ENCODE data around the gene TRIM56. TPM values are rescaled to one million over a fixed set of nuclear protein-coding genes. Genes with fewer than 3 reads are reported as not detected.
"Not testable (repeated sequence)": the region's sequence is repeated elsewhere in the genome, so short reads cannot be mapped to it uniquely, and the experiment has no call there.

Gene TRIM56
- total RNA-seq, 4 donors from 2014 or later = 12.1 to 19.6 (median 13.6) TPM

DNA sequence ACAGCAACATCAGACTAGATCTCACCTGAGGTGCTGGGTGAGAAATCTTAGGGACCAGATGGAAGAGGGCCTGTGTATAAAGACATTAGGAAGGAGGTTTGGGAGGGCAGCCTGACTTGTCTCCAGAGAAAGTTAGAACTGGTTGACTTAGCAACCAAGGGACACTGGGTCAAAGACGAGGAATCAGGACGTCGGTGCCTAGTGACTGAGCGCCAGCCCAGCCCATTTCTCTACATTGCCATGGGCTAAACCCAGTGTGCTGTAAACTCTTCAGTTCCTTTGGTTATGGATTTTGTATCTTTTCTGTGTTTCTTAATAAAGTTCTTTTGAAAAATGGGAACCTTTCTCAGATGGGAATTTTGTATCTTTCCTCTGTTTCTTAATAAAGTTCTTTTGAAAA, 12.3 kb downstream of the TRIM56 start:
- Histone ChIP-seq H3K36me3 (peaks cover 0 to 2% (median 0%) of the 10 kb centered on the region in 3 donors), H3K27me3 (no peaks in the 10 kb centered on the region), H3K4me3 (no peak overlapping the region), H3K4me1 (peaks cover 12 to 44% (median 16%) of the 10 kb centered on the region in 3 donors), H3K27ac (no peak overlapping the region), H3K9me3 (no peaks in the 10 kb centered on the region)
- TF ChIP-seq POLR2A (IDR thresholded peaks at IDR 0.05) (no peak), CTCF (IDR thresholded peaks at IDR 0.05) (no peak)
- no peak for DNase-seq
- 53 to 56% methylated on average over 4 of the region's 4 CpGs for WGBS, 2 donors
- intact Hi-C loops (cut with DNase I) = no loop called here

DNA sequence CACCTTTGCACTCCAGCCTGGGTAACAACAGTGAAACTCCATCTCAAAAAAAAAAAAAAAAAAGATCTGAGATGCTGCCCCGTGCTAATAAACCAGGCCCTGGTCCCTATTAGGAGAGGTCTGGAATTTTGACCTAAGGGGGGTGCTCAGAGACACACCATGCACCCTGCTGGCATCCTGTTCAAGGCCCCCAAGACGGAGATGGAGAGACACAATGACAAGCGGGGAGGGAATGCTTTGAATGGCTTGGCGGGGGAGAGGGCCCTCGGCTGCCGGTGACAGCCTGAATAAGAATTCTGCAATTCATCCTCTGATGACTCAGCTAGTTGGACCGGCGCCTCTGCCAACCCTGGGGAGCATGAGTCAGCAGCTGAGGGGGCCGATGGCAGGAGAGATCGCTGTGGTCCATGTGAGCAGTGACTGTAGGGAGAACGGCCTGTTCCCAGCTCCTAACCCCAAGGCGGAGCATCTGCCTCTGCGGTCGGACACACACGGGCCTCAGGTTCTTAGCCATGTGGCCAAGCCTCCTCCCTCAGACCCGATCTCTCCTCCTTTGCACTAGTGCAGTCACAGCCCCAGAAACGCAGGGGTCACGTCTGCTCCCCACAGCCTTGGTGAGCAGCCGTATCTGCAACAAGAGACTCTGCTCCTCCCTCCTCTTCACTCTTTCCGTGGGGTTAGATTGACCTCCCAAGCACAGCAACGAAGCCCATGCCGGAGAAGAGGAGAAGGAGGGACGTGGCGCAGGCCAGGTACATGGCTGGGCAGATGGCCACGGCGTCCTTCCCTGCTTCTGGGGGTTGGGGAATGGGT, 14.9 kb downstream of the TRIM56 start:
- 6% methylated on average over 11 to 22 of the region's 26 CpGs for WGBS, 2 donors
- intact Hi-C loops (cut with DNase I) = no loop called here
- Histone ChIP-seq H3K27me3 (no peaks in the 10 kb centered on the region), H3K27ac (peak overlapping the region; percentile 61 to 87 (median 82)), H3K4me1 (peaks cover 12 to 45% (median 33%) of the 10 kb centered on the region in 3 donors), H3K36me3 (no peaks in the 10 kb centered on the region), H3K9me3 (no peaks in the 10 kb centered on the region), H3K4me3 (no peak overlapping the region)
- DNase-seq = peak; percentile 37
- TF ChIP-seq CTCF (IDR thresholded peaks at IDR 0.05) = no peak
- TF ChIP-seq POLR2A (IDR thresholded peaks at IDR 0.05) = no peak

DNA sequence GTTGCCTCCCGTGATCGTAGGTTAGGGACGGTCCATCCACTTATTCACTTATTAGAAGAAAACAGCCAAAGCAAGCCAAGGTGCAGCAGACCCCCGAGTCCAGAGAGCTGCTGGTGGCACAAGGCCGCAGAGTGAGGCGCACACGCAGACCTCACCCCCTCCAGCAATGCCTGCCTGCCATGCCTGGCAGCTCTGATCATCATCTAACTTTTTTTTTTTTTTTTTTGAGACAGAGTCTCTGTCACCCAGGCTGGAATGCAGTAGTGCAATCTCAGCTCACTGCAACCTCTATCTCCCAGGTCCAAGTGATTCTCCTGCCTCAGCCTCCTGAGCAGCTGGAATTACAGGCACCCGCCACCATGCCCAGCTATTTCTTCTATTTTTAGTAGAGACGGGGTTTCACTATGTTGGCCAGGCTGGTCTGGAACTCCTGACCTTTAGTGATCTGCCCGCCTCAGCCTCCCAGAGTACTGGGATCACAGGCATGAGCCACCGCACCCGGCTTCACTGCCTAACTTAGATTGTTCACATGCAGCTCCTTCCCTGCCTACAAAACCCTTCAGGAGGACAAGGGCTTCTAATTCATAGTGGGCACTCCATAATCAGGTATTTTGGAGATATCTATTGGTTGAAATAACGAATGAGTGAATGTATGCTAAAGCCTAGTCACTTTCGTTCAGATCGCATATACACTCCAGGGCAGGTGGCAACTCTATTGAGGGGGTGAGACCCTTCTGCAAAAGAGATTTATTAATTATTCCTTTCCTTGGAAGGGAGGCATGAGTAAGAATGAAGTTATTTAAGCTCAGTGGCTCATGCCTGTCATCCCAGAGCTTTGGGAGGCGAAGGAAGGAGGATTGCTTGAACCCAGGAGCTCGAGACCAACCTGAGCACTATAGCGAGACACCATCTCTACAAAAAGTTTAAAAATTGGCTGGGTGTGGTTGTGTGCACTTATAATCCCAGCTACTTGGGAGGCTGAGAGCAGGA, 15.9 kb downstream of the TRIM56 start:
- H3K27me3 ChIP-seq = no peaks in the 10 kb centered on the region
- no peaks in the 10 kb centered on the region for H3K36me3 ChIP-seq
- intact Hi-C loops (cut with DNase I) = no loop called here
- peaks cover 12 to 46% (median 35%) of the 10 kb centered on the region in 3 donors for H3K4me1 ChIP-seq
- peak overlapping the region; percentile 51 to 87 (median 82) for H3K27ac ChIP-seq
- H3K9me3 ChIP-seq = no peaks in the 10 kb centered on the region
- no peak for TF ChIP-seq CTCF (IDR thresholded peaks at IDR 0.05)
- TF ChIP-seq POLR2A (IDR thresholded peaks at IDR 0.05) = no peak
- H3K4me3 ChIP-seq = no peak overlapping the region
- no peak for DNase-seq
- 79 to 87% methylated on average over 18 of the region's 18 CpGs for WGBS, 2 donors

- Histone ChIP-seq H3K4me3 (no peak overlapping the region), H3K27ac (no peak overlapping the region), H3K36me3 (no peaks in the 10 kb centered on the region), H3K27me3 (no peaks in the 10 kb centered on the region), H3K4me1 (peaks cover 12 to 46% (median 35%) of the 10 kb centered on the region in 3 donors), H3K9me3 (no peaks in the 10 kb centered on the region)
- no peak for DNase-seq
- intact Hi-C loops (cut with DNase I) = no loop called here
- TF ChIP-seq CTCF (IDR thresholded peaks at IDR 0.05) = no peak
- TF ChIP-seq POLR2A (IDR thresholded peaks at IDR 0.05) = no peak
- 85 to 86% methylated on average over 6 of the region's 6 CpGs for WGBS, 2 donors
Observed at GRCh38 chr7:101102026-101102425, 16.7 kb downstream of the TRIM56 start.

GRCh38 chr7:101103701-101104100, 18.4 kb downstream of the TRIM56 start:
- DNase-seq; H3K36me3 ChIP-seq; H3K27ac ChIP-seq; H3K9me3 ChIP-seq; intact Hi-C loops (cut with DNase I); H3K27me3 ChIP-seq; H3K4me3 ChIP-seq: not testable (repeated sequence)
- WGBS, 2 donors = 67 to 77% methylated on average over 8 to 10 of the region's 10 CpGs
- H3K4me1 ChIP-seq = peaks cover 17 to 61% (median 48%) of the 10 kb centered on the region in 3 donors
